Type B pancreatic cell (in vitro differentiated cells): Measurements from ENCODE around the gene MACO1. TPM values are rescaled to one million over a fixed set of nuclear protein-coding genes. Genes with fewer than 3 reads are reported as not detected.
"Not testable (repeated sequence)": the region's sequence is repeated elsewhere in the genome, so short reads cannot be mapped to it uniquely, and the experiment has no call there.

Source experiments
- DNase-seq: peaks from one replicate; pipeline ENCODE4 v3.0.0; 2021; ENCODE audit warnings: mixed read lengths; ENCODE audit not compliant: unreplicated experiment; ENCODE audit errors: extremely low spot score
- H3K27ac Mint-ChIP-seq: 2 replicates; pipeline ENCODE4 v1.8.0; 2021; ENCODE audit warnings: mild to moderate bottlenecking, mixed read lengths
- H3K27me3 Mint-ChIP-seq: 2 replicates; pipeline ENCODE4 v1.8.0; 2021; ENCODE audit warnings: mixed read lengths
- H3K36me3 Mint-ChIP-seq: 2 replicates; pipeline ENCODE4 v1.8.0; 2021; ENCODE audit warnings: mixed read lengths
- H3K4me1 Mint-ChIP-seq: one replicate; pipeline ENCODE4 v1.8.0; 2021; ENCODE audit warnings: mixed read lengths; ENCODE audit not compliant: unreplicated experiment
- H3K4me3 Mint-ChIP-seq: 2 replicates; pipeline ENCODE4 v1.8.0; 2021; ENCODE audit warnings: mild to moderate bottlenecking, mixed read lengths
- H3K9me3 Mint-ChIP-seq: 2 replicates; pipeline ENCODE4 v1.8.0; 2021; ENCODE audit warnings: mixed read lengths
- CTCF ChIP-seq: fragments of 200-600 bp; sonication (generic); conservative IDR thresholded peaks from 2 replicates; pipeline ENCODE4 v1.5.0; 2021; ENCODE audit warnings: antibody characterized with exemption, mild to moderate bottlenecking
- long read RNA-seq: library from polyadenylated mRNA; unstranded; transcript quantifications from one replicate; pipeline ENCODE4 v2.0.0, GENCODE V29; 2020
- total RNA-seq: library from RNA; stranded (reverse); gene quantifications from 2 replicates; pipeline ENCODE4 v1.2.1, GENCODE V29; 2021; ENCODE audit warnings: low replicate concordance

MACO1 gene
- total RNA-seq, result 20.8 and 22.0 TPM in 2 replicates
- long read RNA-seq, partial matches to known transcripts, result 2 of 4 reads
- long read RNA-seq, other reads (novel, unspliced or antisense), result 0 of 4 reads

GRCh38 chr1:25430073-25430966 is at the start of gene MACO1:
Gene MACO1 (plus strand): TSS chr1:25430897. CDS start chr1:25431099, 202 bp downstream.
- no peak for TF ChIP-seq CTCF
- H3K36me3 Mint-ChIP-seq, result no peaks in the 10 kb centered on the region
- no peaks in the 10 kb centered on the region for H3K27me3 Mint-ChIP-seq
- peak within 1 kb of the TSS; percentile 95 for H3K4me3 Mint-ChIP-seq
- peak within 1 kb of the TSS; percentile 98 for H3K27ac Mint-ChIP-seq
- peak; percentile 97 for DNase-seq
- H3K9me3 Mint-ChIP-seq, result no peaks in the 10 kb centered on the region
- peaks cover 36% of the 10 kb centered on the region for H3K4me1 Mint-ChIP-seq

GRCh38 chr1:25382543-25382942 is 48.2 kb upstream of the MACO1 start:
- H3K4me3 Mint-ChIP-seq, H3K27ac Mint-ChIP-seq, DNase-seq, H3K4me1 Mint-ChIP-seq, H3K36me3 Mint-ChIP-seq, H3K9me3 Mint-ChIP-seq, H3K27me3 Mint-ChIP-seq: not testable (repeated sequence)

GRCh38 chr1:25383090-25383489 is 47.6 kb upstream of the MACO1 start:
- not testable (repeated sequence) for H3K4me3 Mint-ChIP-seq, DNase-seq, H3K36me3 Mint-ChIP-seq, H3K27ac Mint-ChIP-seq, H3K4me1 Mint-ChIP-seq, H3K27me3 Mint-ChIP-seq, H3K9me3 Mint-ChIP-seq

- not testable (repeated sequence) for H3K9me3 Mint-ChIP-seq, H3K4me3 Mint-ChIP-seq, H3K36me3 Mint-ChIP-seq, H3K27ac Mint-ChIP-seq, DNase-seq, H3K27me3 Mint-ChIP-seq, H3K4me1 Mint-ChIP-seq
Observed at GRCh38 chr1:25383875-25384274, 46.8 kb upstream of the MACO1 start.

- DNase-seq, H3K4me1 Mint-ChIP-seq, H3K9me3 Mint-ChIP-seq, H3K27ac Mint-ChIP-seq, H3K27me3 Mint-ChIP-seq, H3K4me3 Mint-ChIP-seq, H3K36me3 Mint-ChIP-seq: not testable (repeated sequence)
Observed at GRCh38 chr1:25387096-25387495, 43.6 kb upstream of the MACO1 start.

- H3K4me3 Mint-ChIP-seq, DNase-seq, H3K27me3 Mint-ChIP-seq, H3K4me1 Mint-ChIP-seq, H3K36me3 Mint-ChIP-seq, H3K9me3 Mint-ChIP-seq, H3K27ac Mint-ChIP-seq: not testable (repeated sequence)
Observed at GRCh38 chr1:25388691-25389090, 42.0 kb upstream of the MACO1 start.

GRCh38 chr1:25389721-25390120 is 41.0 kb upstream of the MACO1 start:
- H3K4me1 Mint-ChIP-seq, H3K27ac Mint-ChIP-seq, H3K4me3 Mint-ChIP-seq, DNase-seq, H3K9me3 Mint-ChIP-seq, H3K27me3 Mint-ChIP-seq, H3K36me3 Mint-ChIP-seq: not testable (repeated sequence)

GRCh38 chr1:25392841-25393240 is 37.9 kb upstream of the MACO1 start:
- Mint-ChIP-seq H3K36me3 (no peaks in the 10 kb centered on the region), H3K4me1 (no peaks in the 10 kb centered on the region), H3K9me3 (no peaks in the 10 kb centered on the region), H3K27me3 (peaks cover 5% of the 10 kb centered on the region), H3K4me3 (no peak overlapping the region), H3K27ac (no peak overlapping the region)
- TF ChIP-seq CTCF, result no peak
- no peak for DNase-seq

GRCh38 chr1:25397549-25397948 is 33.1 kb upstream of the MACO1 start:
- DNase-seq, H3K4me1 Mint-ChIP-seq, H3K27ac Mint-ChIP-seq, H3K36me3 Mint-ChIP-seq, H3K9me3 Mint-ChIP-seq, H3K4me3 Mint-ChIP-seq: not testable (repeated sequence)
- peaks cover 26% of the 10 kb centered on the region for H3K27me3 Mint-ChIP-seq

GRCh38 chr1:25398079-25398478 is 32.6 kb upstream of the MACO1 start:
- not testable (repeated sequence) for H3K36me3 Mint-ChIP-seq, H3K27ac Mint-ChIP-seq, DNase-seq, H3K4me3 Mint-ChIP-seq, H3K9me3 Mint-ChIP-seq, H3K4me1 Mint-ChIP-seq
- peaks cover 32% of the 10 kb centered on the region for H3K27me3 Mint-ChIP-seq
